ENCODE data around the gene ABI3BP.

ABI3BP gene

DNA sequence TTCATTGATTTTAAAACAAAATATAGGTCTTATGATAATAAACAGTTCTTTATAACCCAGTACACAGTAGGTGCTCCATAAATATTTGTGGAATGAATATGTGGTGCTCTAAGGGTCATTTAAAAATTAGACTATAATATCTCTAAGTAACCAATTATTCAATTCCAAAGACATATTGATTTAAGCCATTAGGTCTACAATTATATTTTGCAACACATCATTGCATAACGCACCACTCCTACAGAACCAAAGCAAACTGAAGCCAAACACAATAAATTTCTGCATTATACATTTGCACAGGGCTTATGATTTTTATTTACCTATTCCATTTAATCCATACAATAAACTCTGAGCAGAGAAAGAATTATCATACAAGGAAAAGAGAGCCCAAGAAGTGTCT, 104.3 kb downstream of the ABI3BP start:
- no peak for DNase-seq (ENCODE audit: low read depth)

DNA sequence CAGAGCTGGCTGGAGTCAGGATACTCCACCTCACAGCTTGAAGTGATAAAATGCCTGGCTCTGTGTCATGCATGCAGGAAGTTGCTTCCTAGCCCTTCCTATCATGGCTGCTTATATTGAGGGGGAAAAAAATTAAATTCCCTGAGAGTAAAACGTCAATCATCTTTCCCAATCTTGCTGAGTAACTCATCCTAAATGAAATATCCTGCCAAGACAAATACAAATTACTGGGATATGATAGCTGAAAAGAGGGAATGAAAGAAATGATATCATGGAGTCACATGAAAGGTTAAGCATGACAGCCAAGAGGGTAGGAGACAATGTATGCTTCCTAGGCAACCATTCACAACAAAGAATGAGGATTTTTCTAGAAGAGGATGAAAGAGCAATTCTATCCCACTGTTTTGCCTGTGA, 110.6 kb downstream of the ABI3BP start:
- DNase-seq (ENCODE audit: low read depth) = no peak

DNA sequence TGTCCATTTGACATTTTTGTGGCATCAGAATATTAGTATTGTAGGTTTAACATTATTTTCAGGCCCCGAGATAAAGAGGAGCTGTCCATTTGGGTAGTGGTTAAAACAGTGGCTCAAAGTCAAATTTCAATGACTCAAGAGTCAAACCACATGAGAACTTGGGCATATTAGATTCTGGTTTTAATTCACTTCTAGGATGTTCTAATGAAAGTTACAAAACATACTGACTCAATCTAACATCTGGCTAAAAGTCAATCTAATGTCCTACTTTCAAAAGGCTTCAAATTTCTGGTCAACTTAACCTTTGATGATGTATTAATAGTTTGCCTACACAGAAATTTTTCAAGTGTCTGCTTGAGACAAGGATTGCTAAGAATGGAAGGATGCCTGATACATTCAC, 112.4 kb downstream of the ABI3BP start:
- no peak for DNase-seq (ENCODE audit: low read depth)

DNA sequence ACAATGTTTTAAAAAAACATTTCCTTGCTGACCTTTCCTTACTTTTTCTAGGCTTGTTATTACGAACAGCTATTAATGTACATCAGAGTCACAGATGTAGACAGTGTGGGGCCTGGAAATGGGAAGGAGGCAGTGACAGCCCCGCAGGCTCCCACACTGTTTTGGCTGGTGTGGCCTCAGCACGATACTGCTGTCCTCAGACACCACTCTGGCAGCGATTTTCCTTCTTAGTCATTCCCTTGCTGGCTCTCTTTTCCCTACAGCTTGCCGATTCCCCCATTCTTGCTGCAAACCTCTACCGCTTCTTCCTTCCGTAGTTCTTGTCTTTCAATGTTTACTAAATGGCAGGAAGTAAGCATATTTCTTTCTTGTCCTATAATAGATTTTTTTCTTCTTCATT, 113.1 kb downstream of the ABI3BP start:
- DNase-seq (ENCODE audit: low read depth) = no peak

DNA sequence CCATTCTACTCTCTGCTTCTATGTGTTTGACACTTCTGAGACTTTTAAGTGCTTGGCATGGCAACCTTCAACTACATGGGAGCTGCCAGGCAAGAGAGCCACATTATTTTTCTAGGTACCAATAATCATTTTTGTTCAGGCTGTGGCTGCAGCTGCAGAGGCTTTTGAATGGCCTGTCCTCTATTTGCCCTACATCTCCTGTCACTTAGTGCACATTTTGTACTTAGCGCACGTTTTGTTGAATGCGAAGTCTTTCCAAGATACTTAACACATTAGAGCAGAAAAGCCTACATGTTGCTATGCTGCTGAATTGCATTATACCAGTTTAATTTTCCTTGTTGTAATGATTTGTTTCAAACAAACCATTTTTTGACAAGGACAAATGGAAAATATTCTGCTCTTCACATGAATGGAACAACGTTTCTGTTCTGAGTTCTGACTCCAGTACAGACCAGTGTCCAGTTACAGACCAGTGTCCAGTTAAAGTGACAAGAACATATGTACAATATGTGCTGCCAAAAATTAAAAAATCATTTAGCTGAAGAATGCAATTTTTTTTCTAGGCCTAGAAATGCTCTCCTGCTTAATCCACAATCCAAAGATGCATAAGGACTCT, 113.9 kb downstream of the ABI3BP start:
- DNase-seq (ENCODE audit: low read depth) = no peak

DNA sequence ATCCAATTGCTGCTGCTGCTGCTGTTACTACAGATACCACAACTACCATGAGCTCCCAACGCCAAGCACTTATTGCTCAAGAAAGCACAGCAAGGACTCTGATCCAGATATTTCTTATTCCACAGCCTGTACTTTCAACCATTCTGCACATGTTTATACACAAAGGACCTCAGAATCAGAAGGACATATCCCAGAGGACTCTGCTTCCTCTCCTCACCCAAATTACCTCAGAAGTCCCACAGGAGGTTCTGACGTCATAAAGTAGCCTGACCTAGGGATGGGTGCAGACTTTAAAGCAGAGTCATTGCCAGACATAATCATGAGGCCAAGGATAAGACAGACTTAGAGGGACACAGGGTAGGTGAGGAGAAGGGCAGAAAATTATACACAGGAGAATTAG, 115.9 kb downstream of the ABI3BP start:
- no peak for DNase-seq (ENCODE audit: low read depth)

DNA sequence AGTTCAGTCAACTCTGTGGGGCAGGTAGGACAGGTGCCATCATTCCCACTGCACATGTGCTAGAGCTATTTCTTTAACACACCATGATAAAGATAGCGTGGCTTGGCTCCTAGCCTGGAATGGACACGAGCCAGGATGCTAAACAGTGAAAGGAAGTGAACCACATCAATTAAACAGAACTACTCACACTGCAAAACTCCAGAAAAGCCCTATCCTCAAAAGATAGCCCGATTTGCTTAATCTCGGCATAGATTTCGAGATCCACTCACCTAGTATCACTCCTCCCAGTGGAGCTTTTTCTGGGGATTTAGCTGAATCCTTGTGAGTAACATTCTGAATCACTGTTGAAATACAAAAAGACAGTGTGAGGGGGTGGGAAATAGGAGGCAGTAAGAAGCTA, 118.0 kb downstream of the ABI3BP start:
- DNase-seq (ENCODE audit: low read depth) = no peak

DNA sequence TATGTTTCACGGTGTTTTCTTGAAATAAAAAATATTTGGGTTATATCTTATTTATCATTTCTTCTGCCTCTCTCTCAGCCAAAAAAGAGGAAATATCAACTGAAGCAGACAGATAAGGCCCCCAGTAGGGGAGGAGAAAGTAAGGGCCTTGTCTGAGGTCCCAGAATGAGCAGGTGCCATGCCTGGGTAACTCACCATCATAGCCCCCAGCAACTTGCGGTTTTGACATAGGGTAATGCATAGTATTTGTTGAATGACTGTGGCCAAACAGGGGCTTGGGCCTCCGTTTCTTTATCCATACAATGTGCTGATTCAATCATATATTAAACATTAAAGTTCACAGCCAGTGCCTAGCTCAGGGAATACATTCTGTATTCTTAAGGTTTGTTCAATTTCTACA, 119.6 kb downstream of the ABI3BP start:
- no peak for DNase-seq (ENCODE audit: low read depth)

DNA sequence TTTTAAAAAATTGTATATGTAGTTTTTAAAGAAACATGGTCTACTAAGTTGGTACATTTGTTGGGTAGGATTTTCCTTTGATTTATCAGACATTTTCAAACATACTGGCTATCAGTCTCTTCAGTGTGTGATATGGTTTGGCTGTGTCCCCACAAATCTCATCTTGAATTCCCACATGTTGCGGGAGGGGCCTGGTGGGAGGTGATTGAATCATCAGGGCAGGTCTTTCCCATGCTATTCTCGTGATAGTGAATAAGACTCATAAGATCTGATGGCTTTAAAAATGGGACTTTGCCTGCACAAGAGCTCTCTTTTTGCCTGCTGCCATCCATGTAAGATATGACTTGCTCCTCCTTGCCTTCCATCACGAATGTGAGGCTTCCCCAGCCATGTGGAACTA, 121.9 kb downstream of the ABI3BP start:
- DNase-seq (ENCODE audit: low read depth) = no peak

DNA sequence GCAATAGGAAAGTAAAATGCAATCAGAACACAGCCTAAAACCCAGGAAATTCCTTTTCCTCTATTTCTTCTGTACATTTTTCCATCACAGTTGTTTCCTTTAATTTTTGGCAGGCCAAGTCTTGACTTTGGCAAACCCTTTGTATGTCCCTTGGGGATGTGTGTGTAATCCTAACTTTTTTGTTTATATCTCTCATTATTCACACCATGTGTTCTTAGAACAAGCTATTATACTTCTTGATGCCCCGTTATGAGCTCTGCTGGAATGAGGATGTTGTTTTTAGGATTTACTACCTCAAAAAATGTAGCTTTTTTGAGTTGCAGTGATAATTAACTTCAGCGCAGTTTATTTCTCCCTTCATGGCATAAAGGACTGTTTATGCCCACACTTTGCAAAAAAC, 123.4 kb downstream of the ABI3BP start:
- no peak for DNase-seq (ENCODE audit: low read depth)

DNA sequence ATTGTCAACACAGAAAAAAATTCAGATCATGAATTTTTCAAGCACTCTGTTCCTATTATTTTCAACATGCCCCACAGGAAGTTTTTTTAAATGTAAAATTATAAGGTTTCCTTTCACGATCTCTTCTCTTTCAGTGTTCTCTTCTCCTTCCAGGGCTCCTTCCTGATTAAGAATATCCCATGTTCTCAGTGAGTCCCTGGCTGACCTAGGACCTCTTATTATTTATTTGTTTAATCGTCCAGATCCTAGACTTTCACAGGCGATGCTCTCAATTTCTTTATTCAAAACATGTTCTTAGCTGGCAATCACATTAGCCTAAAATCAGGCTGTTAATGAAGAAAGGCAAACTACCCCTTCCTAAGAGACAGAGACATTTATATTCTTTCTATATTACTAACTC, 124.3 kb downstream of the ABI3BP start:
- no peak for DNase-seq (ENCODE audit: low read depth)

DNA sequence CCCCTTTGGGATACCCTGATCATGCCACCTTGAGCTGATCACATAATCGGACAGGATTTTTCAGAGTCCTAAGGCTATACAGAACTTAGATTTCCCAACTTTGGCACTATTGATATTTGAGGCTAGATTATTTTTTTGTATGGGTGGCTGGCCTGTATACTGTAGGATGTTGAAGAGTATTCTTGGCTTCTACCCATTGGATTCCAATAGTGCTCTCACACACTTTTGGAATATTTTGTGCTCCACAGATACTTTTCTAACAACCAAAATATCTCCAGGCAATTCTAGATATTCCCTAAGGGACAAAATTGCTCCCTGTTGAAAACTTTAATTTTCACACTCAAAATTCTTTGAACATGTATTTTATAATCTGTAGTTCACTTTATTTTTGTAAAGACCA, 125.1 kb downstream of the ABI3BP start:
- no peak for DNase-seq (ENCODE audit: low read depth)

DNA sequence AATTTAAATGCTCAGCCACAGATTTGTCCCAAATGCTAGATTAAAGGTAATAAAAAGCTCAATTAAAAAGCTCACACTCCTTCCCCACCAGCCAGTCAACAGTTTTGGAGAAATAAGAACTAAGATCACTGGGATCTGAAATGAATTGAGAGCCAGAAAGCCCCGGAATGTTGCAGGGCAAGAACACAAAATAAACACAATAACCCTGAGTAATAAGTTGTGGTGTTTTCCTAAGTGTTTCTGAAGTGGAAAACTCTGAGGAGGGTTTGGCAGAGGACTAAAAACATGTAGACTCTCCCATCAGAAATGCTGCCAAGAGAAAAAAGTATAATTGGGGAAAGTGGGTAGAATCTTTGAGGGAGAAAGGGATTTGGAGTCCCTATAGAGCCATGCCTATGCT, 127.8 kb downstream of the ABI3BP start:
- no peak for DNase-seq (ENCODE audit: low read depth)

DNA sequence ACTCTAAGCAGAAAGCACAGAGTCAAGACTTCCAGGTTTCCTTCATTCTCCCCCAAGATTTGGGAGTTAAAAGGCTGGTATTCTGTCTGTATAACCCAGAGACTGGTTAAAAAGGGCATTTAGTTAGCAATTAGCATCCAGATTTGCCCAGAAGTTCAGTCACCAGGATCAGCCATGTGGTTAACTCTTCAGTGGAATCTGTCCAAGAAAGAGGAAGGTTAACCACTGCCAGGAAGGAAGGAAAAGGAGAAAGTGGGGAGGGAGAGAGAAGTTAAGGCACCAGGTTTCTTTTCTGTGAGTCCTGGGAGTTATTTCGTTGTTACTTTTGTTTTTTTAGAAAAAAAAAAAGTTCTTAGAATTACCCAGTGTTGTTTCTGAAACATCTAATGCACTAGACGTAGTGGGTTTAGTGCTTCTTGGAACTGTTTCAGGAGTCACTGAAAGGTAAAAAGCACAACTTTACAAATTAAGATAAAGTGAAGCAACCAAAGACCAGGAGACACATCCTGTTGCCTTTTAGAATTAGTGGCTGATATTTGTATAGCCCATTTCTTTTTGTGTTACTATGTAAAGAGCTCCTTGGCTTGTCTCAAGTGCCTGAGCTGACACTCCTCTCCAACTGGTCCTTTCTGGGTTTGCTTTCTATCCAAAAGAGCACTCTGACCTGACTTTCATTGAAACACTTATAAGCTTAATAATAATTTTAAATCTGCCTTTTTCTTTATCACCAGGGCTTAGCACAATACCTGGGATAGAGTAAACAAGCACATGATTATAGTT, 128.6 kb downstream of the ABI3BP start:
- DNase-seq (ENCODE audit: low read depth) = no peak

DNA sequence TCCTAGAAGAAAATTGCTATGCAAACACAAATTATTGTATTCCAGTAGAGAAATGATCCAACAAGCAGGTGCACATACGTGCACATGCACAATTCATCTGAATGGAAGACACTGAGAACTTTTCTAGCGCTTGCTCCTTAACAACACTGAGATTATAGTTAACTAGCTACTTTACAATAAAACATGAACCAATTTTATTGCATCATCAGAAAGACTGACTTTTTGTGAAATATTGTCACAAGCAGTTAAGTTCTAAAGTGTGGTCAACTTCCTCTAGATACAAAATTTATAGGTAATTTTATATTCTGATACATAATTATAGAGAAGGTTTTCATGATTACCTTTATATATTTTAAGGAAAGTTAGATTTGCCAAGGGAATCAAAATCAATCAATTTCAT, 135.4 kb downstream of the ABI3BP start:
- no peak for DNase-seq (ENCODE audit: low read depth)

DNA sequence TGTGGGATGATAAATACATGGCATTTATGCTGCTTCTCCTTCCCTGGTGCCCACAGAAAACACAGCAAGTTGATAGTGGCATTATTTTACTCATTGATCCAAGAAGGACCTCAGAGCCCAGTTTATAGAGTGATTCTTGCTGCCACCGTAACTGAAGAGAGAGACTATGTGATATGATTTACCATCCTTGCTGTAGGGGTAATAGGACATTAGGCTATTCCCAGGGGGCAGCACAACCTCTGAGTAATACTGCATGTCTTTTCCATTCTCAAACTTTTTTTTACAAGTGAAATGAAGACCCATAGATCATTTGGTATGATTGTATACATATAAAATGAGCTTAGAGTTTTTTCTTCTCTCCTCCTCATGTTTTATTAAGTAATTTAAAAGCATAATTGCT, 136.4 kb downstream of the ABI3BP start:
- DNase-seq (ENCODE audit: low read depth) = no peak

DNA sequence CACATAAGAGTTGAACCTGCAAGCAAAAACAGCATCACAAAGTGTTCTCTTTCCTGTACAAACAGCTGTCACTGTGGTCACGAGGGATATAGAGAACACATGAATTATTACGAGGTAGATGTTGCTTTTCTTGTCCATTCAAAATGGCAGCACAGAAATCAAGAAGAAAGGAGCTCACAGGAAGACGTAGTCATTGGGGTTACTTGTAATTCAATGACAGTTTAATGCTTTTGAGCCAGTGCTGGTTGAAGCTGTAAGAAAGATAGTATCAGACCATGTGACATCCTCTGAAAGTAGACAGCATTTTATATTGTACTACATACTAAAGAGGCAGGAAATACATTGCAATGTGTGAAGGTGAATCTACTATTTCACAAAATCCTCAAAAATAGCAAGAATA, 140.4 kb downstream of the ABI3BP start:
- DNase-seq (ENCODE audit: low read depth) = no peak

DNA sequence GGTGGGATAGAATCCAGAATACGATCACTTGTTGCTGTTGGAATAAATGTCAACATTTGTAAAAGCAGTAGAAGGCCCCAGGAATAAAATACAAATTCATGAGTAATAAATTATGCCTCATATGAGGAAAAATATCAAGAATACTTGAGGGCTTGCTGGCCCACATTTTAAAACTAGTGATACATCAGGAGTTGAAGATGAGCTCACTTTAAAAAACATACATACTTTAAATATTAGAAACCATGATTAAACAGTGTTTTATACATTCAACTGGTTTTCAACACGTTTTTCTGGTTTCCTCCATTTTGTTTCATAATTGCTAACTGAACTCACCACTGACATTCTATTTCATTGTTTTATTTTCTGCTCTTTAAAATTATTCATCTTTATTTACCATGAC, 142.5 kb downstream of the ABI3BP start:
- DNase-seq (ENCODE audit: low read depth) = no peak

DNA sequence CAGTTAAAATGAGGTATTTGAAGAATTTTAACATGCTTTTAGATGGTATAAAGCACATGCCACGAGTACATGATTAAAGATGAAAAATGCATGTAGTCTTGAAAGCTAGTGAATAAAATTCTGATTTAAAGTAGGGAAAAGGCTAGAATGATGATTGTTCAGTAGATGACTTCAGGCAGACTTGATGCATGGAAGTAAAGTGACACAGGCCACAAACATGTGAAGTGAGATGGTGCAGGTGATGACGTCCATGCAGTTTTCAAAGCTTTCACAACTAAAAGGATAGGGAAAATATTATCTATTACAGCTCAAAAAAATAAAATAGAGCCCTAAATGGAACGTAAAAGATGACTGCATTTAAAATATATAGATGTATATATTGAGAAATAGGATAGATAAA, 143.1 kb downstream of the ABI3BP start:
- no peak for DNase-seq (ENCODE audit: low read depth)

DNA sequence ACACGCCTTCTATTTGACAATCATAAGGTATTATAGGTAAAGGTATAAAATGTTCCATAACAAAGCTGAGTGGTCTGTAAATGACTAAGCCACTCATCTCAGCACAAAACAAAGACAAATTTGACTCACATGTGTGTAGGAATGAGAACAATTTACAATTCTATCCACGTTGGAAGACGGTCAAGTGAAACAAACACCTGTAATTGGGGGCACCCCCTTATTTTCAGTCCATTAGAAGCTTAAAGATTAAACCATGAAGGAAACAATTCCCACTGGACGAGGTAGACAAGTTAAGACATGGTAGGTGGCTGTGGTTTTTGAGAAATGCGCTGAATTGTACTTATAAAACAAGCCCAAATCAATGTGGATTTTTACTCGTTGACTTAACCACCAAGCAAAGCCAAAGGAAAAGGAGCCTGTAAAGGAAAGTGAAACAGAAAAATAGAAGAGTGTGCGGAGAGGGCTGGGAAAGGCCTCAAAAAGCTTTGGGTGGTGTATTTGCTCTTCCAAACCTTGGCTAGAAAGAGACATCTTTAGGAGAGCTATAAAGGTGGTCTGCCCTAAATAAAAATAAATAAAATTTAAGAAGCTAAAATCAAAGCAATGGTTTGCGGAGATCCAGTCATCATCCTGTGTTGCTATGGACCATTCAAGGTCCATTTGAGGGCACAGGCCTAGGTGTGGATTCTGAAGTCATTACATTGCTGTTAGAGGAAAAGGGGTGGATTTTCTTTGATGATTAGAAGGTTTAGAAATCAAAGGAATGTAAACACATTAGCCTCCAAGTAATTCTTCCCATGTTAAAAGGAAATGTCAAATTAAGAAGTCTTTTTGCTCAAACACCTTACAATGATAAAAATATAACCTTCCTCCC, 148.9 kb downstream of the ABI3BP start:
- DNase-seq (ENCODE audit: low read depth) = no peak

DNA sequence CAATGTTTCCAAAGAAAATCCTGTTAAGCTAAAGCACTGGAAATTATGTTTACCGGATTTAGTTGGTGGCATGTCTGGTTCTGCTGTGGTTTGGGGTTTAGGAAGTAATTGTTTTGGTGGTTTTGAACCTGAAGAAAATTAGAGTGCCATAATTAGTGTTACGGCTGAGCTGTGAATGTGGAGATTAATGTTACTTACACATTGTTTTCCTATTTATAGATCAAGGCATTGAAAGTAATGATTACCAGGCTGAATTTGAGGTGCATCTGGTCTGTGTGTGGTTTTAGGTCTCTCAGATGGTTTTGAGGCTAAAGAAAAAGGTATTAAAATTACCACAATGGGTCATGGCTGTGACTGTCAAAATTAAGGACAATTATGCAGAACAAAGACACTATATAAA, 155.1 kb downstream of the ABI3BP start:
- DNase-seq (ENCODE audit: low read depth) = no peak

DNA sequence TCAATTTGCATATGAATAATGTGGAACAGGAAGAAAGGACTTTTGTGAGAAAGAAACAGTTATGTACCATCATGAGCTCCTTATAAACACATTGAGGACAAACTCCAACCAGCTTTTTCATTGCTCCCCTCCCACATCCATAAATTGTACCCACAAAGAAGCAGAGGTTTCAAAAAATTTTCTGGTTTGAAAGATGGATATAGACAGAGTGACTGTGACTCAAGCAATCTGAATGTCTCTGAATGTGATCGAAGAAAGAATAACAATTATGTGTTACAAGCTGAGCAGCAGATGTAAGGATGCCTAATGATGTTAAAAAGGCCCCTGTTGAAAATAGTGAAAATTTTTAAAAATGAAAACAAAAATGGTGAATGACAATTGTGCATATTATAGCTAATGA, 156.6 kb downstream of the ABI3BP start:
- no peak for DNase-seq (ENCODE audit: low read depth)

DNA sequence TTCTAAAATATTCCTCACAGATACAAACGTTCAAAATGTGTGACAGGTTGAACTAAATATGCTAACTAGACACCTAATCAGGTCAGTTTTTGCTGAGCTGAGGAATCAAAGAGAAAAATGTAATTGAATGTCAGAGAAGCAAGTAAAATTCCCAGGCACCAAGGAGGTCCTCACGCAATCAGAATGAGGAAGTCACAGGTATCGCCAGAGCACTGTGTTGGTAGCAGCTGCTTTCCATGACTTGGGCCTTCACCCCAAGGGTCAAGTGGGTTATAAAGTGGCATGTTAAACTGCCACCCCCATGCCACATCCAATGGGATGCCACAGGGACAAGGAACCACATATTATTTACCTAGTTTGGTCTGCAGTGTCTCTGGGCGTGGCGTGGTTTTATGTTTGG, 158.9 kb downstream of the ABI3BP start:
- DNase-seq (ENCODE audit: low read depth) = no peak
